ENCODE results near the gene MTCH1.

- no peak for TF ChIP-seq POLR2AphosphoS5 (IDR thresholded peaks at IDR 0.05; ENCODE audit: low read depth, low read length)
- TF ChIP-seq POLR2A (IDR thresholded peaks at IDR 0.05; ENCODE audit: low read depth, low read length) = no peak
- TF ChIP-seq SPI1 (IDR thresholded peaks at IDR 0.05; ENCODE audit: low read depth, low read length) = no peak
- no peak for TF ChIP-seq TAF1 (IDR thresholded peaks at IDR 0.05; ENCODE audit: low read depth, low read length)
- TF ChIP-seq POU2F2 (IDR thresholded peaks at IDR 0.05; ENCODE audit: low read depth, low read length) = no peak
- TF ChIP-seq PAX5 (IDR thresholded peaks at IDR 0.05; ENCODE audit: insufficient read depth, low read length, severe bottlenecking) = no peak
Observed at GRCh38 chr6:37024656-37025337, 38.8 kb upstream of the MTCH1 start.

Measured in GM12891 (cell line).